GM19467 (cell line): ENCODE data around the gene MORC1.
"Not testable (repeated sequence)": the region's sequence is repeated elsewhere in the genome, so short reads cannot be mapped to it uniquely, and the experiment has no call there.

Experiments used
- ATAC-seq: cut with Tn5 transposase; IDR thresholded peaks from one replicate; pipeline ENCODE4 v1.9.1; 2021; ENCODE audit warnings: mild to moderate bottlenecking, moderate library complexity; ENCODE audit not compliant: unreplicated experiment

MORC1 gene, protein sequence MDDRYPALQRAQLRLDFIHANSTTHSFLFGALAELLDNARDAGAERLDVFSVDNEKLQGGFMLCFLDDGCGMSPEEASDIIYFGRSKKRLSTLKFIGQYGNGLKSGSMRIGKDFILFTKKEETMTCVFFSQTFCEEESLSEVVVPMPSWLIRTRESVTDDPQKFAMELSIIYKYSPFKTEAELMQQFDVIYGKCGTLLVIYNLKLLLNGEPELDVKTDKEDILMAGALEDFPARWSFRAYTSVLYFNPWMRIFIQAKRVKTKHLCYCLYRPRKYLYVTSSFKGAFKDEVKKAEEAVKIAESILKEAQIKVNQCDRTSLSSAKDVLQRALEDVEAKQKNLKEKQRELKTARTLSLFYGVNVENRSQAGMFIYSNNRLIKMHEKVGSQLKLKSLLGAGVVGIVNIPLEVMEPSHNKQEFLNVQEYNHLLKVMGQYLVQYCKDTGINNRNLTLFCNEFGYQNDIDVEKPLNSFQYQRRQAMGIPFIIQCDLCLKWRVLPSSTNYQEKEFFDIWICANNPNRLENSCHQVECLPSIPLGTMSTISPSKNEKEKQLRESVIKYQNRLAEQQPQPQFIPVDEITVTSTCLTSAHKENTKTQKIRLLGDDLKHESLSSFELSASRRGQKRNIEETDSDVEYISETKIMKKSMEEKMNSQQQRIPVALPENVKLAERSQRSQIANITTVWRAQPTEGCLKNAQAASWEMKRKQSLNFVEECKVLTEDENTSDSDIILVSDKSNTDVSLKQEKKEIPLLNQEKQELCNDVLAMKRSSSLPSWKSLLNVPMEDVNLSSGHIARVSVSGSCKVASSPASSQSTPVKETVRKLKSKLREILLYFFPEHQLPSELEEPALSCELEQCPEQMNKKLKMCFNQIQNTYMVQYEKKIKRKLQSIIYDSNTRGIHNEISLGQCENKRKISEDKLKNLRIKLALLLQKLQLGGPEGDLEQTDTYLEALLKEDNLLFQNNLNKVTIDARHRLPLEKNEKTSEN

DNA sequence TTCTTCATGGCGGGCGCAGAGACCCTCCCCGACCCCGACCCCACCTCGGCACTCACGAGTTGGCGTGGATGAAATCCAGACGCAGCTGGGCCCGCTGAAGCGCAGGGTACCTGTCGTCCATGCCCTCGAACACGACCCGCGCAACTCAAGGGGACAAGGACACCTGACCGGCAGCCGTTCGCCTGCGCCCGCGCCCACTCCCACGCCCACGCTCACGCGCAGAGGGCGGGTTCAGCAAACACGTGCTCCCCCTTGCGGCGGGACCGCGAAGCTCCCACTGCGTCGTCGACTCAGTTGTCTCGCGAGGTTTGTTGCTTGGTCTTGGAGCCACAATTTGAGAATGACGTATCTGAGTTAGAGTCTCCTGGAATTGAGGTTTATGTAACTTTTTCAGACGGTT lies at the start of gene MORC1:
Gene MORC1 (minus strand): TSS at position 196 of the 400 bp plus-strand sequence. CDS start 75 bp downstream, at position 121.
- ATAC-seq, result no peak

DNA sequence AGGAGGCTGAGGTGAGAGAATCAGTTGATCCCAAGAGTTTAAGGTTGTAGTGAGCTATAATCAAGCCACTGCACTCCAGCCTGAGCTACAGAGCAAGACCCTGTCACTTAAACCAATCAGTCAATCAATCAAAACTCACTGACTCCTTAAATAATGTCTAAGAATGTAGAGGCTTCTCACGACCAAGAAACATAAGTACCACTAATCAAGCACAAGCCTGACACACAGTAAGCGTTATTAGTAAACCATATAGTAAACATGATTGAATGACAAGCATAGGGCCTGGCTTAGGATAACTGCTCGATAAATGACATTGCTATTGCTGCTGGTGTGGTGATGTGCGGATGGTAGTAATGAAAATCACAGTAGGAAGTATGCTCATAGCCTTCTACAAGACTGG lies 48.0 kb upstream of the MORC1 start:
- no peak for ATAC-seq

DNA sequence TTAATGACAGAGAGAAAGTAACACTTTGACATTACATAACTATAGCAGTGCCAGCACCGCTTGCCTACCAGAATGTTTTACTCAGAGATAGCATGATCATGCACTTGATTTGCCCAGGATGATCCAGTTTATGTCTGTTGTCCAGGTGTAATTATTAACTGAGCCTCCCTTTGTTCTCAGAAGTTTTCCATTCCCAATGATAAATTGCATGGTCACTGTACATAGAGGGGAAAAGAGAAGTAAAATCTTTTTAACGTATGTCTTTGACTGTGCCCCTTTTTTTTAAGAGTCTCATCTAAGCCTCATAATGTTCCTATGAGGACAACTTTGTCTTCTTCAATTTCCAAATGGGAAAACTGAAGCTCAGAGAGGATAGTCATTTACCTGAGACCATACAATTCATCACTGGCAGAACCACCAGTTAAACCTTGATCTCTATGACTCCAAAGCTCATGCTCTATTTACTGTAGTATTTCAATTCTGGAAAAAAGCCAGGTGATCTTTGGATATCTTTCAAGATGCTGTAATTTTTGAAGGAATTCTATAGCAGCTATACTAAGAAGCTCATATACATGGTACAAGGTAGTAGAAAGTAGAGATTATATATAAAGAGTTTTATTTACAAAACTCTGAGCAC lies 43.7 kb upstream of the MORC1 start:
- ATAC-seq, result no peak

DNA sequence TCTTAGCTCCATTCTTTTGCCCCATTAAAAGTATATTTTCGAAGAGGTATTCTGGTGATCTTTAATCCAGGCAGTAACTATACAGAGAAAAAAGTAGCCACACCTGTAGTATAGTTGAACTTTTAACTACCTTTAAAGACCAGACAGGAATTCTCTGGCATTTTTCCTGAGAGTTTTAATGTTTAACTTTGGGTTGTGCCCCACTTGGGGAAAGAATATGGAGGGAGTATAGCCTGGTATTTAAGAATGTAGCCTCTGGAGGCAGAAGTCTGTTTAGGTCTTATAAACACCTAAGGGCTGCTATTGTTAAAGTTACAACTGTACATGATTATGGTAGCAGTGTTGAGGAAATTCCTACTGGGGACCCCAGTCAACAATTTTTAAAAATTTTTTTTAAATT lies 37.9 kb upstream of the MORC1 start:
- ATAC-seq, result no peak

DNA sequence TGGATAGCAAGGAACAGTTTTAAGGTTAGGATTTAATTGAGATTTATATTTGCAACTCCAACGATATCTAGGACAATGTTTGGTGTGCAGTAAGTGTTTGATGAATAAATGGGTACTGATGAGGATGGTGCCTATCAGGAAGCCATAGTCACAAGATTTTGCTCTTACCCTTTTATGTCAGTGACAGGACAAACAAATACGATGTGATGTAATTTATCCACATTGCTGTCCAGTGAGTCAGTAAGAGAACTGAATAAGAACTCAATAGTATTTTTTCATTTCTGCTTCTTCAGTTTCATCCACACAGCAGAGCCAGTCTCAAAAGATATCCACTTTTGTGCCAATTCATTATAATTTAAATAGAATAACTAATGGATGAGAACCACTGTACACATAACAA lies 37.0 kb upstream of the MORC1 start:
- no peak for ATAC-seq

DNA sequence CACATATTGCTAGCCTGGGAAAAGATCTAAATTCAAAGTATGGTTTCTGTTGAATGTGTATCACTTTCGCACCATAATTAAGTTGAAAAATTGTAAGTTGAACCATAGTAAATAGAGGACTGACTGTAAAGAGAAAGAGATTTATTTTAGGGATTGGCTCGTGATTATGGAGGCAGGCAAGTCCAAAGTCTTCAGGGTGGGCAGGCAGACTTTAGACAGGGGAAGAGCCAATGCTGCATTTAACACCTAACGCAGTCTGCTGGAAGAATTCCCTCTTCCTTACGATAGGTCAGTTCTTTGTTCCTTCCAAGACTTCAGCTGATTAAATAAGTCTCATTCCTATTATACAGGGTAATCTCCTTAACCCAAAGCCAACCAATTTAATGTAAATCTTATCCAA lies 34.4 kb upstream of the MORC1 start:
- ATAC-seq, result no peak

DNA sequence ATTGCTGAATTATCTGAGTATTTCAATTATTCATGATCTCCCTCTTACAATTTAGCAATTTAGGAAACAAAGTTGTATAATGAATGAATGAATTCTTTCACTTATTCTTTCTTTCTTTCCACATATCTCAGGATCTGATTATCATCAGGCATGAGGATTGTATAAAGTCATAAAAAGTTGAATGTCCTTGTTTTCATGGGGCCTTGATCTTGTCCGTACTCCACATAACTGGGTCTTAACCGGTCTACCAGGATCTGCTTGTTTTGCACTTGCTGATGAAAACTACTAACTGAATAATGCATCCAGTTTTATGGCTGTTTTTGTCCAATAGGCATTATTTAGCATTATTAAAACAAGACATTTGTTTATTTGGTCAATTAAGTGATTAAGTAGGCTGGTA lies 31.1 kb upstream of the MORC1 start:
- no peak for ATAC-seq

DNA sequence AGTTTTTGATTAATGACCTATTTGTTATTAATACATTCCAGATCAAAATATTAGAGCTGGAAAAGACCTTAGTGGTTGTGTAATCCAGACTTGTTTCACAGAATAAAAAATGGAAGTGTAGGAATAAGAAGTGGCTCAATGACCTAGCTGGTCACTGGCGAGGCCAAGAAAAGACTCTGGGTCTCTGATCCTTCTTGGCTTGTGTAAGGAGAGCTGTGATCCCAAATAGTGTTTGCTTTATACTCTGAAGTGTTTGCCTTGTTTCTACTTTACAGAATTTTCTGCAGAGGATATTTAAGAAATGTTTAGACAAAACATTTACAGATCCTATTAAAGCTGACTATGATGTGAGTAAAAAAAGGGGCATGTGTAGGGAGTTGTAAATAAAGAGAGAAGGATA lies 25.7 kb upstream of the MORC1 start:
- ATAC-seq, result no peak

DNA sequence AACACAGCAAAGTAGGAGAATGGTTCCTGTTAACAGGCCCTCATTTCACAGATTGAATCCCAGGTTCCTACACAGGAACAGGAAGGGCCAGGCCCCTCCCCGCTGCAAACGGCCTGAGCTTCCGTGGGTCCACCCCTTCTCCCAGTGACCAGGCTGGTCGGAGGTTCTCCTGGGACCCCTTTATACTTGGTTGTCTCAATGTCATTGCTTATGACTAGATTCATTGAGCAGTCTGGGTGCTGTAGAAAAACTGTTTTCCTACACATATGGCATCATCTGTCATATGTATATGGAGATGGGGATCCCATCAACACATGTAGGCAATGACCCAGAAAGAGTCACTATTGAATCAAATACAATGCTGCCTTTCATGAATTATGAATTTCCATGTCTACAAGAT lies 22.4 kb upstream of the MORC1 start:
- no peak for ATAC-seq

DNA sequence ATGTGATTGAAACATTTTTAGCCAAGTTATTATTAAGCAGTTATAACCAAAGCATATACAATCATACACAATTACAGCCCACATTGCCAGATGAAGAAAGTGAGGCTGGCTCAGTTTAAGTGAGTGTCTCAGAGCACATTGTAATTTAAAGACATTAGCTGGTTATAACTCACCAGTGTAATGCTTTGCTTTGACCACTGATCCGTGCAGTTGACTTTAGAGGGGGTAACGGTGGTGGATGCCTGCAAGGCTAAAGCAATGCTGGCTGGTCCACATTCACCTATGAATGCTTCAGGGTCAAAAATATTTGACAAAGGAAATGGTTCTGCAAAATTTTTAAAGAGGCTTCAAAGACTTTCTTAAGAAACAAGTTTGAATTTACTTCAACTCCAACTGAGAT lies 19.8 kb upstream of the MORC1 start:
- ATAC-seq, result no peak

DNA sequence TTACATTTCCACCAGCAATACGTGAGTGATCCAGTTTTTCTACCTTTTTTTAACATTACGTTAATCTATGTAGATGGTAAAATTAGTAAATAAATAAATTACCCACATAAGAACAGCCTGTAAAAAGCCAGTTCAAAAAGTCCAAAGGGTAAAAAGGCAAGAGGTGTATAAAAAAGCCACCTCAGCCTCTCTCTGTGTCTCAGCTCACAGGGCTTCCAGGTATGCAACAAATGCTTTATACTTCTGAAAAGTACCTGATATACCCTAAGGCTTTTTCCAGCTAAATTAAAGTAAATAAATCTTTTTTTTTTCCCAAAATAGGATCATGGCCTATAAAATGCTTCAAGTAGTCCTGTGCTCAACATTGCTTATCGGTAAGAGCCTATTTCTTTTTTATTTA lies 18.6 kb upstream of the MORC1 start, which contains the start of gene C3orf85:
Gene C3orf85 (plus strand): TSS at position 197 of the 400 bp plus-strand sequence. CDS start 129 bp downstream, at position 326.
- ATAC-seq, result no peak

DNA sequence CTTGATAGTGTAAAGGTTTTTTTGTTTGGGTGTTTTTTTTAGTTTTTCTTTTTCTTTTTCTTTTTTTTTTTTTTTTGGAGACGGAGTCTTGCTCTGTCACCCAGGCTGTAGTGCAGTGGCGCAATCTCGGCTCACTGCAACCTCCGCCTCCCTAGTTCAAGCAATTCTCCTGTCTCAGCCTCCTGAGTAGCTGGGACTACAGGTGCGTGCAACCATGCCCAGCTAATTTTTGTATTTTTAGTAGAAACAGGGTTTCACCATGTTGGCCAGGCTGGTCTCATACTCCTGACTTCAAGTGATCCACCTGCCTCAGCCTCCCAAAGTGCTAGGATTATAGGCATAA lies 15.5 kb upstream of the MORC1 start:
- ATAC-seq, result not testable (repeated sequence)

DNA sequence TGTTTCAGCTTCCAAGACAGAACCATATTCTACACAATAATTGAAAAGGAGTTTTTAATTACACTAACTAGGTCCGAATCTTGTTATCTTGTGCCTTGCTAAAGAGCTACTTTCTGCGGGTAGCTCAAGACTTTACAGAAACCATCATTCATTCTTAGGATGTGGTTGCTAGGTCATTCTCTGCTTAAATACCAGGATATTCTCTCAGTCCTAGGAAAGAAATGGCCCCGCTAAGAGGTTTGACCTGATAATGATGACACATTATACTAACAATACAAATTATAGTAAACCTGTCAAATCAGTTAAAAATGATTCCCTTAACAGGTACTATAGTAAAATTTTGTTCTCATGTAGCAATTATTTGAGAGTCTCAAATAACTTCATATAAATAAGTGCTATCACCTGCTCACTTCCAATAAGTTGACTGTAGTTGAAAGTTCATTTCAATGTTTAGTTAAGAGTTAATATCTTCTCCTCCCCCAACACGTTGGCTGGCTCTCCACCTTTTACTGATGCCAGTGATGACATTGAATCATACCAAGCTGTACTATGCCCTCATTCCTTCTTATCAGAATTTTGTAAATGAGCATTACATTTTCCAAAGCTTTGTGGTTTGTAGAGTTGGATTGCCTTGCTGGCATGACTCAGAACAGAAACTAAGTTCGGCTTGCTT lies 15.0 kb upstream of the MORC1 start:
- no peak for ATAC-seq

DNA sequence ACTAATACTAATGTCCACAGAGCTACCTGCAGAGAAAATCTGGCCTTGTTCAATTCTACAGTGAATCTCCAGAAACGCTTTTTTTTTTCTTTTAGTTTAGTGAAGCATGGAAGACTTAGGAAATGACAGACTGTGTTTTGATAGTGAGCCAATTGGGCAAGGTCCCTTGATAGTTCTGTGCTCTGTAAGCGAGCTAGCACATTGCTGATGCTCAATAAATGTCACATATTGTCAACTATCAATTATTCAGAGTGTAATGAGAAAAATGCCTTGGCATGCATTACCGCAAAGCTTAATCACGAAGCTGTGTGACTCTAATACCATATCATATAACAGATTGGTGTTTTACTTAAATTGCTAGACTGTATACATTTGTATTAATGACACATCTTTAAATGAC lies 13.3 kb upstream of the MORC1 start:
- no peak for ATAC-seq

DNA sequence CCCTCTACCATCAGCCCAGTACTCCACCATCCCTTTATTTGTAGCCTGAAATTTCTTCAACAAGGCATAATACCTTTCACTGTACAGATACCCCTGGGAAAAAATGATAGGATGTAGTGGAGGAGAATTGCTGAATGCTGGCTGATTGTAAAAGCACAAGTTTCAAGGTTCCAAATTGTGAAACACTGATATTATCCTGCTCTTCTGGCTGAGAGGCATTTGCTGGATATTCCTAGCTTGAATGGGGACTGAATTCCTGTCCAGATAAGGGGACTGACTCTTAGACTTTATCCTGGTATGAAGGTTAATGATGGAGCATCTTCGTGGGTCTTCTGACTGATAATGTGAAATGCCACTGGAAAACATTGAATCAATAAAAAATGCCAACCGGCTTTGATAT lies 9.6 kb upstream of the MORC1 start:
- ATAC-seq, result no peak

DNA sequence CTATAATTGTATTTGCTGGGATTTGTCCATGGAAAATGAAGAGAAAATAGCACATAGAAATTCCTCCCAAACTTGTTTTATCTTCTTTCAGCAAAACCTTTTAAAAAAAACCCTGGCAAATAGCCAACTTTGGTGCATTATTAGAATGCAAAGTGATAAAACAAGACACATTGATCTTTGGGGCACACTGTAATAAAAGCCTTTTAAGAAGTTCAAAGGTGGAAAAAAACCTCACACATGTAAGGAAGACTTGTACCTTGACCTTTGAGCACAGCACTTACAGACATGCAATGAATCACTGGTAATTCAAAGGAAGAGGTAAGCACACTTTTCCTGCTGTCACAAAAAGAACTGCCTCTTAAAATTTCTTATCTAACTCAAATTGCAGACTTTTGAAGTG lies 8.0 kb upstream of the MORC1 start:
- no peak for ATAC-seq

DNA sequence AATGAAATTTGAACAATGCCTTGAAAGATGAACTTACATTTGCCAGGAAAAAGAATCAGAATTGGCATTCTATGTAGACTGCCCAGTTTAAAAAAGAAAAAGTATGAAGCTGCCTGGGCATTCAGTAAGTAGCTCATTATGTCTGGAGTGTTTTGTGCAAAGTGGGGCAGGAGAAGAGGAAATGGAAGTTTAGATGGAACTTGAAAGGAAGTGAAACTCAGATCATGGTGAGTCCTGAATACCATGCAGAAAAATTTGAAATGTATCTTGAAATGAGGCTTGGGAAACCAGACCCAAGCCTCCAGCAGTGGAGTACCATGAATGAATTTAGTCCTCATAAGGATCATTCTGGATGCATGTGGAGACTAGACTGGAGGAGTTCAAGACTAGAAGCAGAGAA lies 4.8 kb upstream of the MORC1 start:
- ATAC-seq, result no peak

DNA sequence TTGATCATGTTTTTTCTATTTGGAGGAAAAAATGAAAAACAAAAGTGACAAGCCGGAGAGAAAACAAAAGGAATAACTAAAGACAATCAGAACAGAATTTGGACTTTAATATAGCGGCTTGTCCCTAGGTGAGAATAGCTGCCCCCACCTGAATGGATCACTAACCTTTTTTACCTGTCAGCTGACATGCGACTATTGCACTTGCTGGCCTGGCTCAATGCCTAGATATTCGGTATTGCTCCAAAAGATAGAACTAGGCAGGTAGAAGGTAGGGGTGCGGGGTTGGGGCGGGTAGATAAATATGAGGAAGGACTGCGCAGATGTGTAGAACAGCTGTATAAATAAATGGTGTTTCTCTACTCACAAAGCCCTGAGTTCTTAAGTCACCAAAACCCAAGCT lies 650 bp upstream of the MORC1 start:
- no peak for ATAC-seq

DNA sequence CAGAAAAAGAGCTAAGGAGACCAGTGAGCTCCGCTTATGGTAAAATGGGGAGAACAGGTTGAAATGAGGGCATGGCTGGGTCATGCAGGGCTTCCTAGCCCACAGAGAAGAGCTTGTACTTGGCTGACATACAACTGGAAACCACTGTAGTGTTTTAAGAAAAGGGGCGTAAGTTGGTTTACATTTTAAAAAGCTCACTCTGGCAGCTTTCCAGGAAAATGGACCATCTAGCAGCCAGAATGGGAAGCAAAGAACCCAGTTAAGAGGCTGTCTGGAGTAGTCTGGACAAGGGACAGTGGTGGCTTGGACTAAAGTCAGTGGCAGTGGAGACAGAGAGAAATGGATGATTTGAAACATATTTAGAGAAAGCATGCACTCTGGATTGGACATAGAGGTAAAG lies 1.9 kb downstream of the MORC1 start:
- ATAC-seq, result no peak

DNA sequence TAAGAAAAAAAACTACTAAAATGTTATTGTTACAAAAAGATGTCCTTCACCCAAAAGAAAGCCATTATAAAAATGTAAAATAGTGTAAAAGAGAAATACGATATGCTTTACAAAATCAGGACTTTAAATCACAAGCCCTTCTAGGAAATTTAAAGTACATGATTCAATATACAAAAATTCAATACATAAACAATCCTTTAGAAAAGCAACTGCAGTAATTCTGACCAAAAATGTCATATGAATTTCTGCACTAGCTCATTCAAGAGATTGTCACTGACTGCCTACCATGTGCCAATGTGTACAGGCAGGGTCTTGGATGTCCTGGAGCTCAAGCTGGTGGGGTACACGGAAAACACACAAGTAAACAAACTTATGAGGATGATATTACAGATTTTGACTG lies 2.5 kb downstream of the MORC1 start:
- ATAC-seq, result no peak

DNA sequence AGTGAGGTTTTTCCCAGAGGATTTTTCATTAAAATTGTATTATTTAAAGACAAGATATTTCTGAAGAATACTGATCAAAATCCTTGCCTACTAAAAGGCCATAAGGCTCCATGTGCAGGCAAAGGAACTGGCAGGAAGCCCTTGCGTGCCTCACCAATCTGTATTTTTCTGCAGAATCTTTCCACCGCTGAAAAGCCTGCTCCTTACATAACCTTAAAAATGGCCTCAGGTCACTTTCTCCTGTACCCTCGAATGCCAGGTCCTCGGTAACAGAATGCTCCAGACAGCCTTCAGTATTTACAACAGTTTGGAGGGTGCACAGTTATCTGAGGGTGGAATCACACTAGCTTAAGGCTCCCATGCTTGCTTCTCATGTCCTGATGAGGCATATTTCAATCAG lies 3.2 kb downstream of the MORC1 start:
- ATAC-seq, result no peak
